Spleen (tissue), 7 donors: Measurements from ENCODE around the gene SLC9B2.

Experiments
- POLR2A ChIP-seq, 3 donors: fragments of 450-650 bp; IDR thresholded peaks; one replicate each; pipeline ENCODE4 v1.5.1; 2017; ENCODE audit warnings: antibody characterized with exemption in 3 of 3, mild to moderate bottlenecking in 1 of 3
- TF ChIP-seq, protein P1 (sequence below), 11 experiments: fragments of 200-600 bp in 7 of 11; fragments of 450-650 bp in 4 of 11; sonication (generic) in 4 of 11; IDR thresholded peaks in 8 of 11; conservative IDR thresholded peaks in 3 of 11; 1 replicate in 7 of 11; 2 replicates in 4 of 11; pipeline versions ENCODE4 v1.4.0 to v1.8.0; 2016 to 2021; ENCODE audit warnings: antibody characterized with exemption in 11 of 11, inconsistent platforms in 4 of 11, mild to moderate bottlenecking in 1 of 11
- donor health status: DM: no; HTN: no; CAD: no; lungs with moderate emphysema.
- donor health status: DM: no; HTN: no; CAD: no.
- donor health status: DM: no; HTN: no; CAD: no.

DNA sequence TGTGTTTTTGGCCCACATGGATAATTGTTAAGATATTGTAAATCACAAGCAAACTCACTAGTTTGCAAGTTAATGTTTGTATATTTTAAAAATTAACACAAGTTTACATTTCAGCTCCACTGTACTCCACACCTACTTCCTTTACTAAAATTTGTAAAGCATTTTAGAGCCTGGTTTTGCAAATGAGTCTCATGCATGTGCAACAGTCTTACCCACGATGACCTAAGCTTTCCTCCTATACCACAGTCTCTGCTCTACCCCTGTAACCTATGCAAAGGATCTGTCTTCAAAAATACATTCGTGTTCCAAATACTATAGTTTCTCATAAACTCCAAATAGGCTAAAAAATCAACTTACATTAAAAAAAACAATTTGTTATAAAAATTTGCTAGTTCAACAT, 12.9 kb upstream of the SLC9B2 start:
- TF ChIP-seq, protein P1, sequence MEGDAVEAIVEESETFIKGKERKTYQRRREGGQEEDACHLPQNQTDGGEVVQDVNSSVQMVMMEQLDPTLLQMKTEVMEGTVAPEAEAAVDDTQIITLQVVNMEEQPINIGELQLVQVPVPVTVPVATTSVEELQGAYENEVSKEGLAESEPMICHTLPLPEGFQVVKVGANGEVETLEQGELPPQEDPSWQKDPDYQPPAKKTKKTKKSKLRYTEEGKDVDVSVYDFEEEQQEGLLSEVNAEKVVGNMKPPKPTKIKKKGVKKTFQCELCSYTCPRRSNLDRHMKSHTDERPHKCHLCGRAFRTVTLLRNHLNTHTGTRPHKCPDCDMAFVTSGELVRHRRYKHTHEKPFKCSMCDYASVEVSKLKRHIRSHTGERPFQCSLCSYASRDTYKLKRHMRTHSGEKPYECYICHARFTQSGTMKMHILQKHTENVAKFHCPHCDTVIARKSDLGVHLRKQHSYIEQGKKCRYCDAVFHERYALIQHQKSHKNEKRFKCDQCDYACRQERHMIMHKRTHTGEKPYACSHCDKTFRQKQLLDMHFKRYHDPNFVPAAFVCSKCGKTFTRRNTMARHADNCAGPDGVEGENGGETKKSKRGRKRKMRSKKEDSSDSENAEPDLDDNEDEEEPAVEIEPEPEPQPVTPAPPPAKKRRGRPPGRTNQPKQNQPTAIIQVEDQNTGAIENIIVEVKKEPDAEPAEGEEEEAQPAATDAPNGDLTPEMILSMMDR (IDR thresholded peaks at IDR 0.05 in 8 of 11, conservative IDR thresholded peaks at IDR 0.05 in 3 of 11) = no peak
- TF ChIP-seq POLR2A (IDR thresholded peaks at IDR 0.05) = no peak
